GM12873 (cell line): ENCODE results near the gene EZR.

Experiments
- CTCF ChIP-seq: IDR thresholded peaks from 2 replicates; pipeline ENCODE4 v1.5.1; 2012; ENCODE audit warnings: low read depth, mild to moderate bottlenecking, moderate library complexity, low read length, control low read depth; ENCODE audit not compliant: insufficient read depth; ENCODE audit errors: missing control alignments

EZR gene

DNA sequence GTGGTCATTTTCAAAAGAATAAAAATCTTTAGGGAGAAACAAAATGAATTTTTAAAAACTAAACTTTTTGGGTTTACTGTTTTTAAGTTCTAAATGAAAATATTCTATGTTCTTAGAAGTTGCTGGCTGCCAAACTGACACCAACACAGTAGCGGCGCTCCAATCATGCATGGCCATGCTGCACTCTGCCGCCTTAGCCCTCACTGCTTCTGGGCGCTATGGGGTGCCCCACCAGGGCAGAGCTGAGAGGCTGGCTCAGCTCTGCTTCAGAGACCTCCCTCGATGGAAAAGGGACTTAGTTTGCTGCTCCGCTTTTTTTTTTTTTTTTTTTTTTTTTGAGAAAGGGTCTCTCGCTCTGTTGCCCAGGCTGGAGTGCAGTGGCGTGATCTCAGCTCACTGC is 20.9 kb downstream of the EZR start:
- TF ChIP-seq CTCF = no peak

DNA sequence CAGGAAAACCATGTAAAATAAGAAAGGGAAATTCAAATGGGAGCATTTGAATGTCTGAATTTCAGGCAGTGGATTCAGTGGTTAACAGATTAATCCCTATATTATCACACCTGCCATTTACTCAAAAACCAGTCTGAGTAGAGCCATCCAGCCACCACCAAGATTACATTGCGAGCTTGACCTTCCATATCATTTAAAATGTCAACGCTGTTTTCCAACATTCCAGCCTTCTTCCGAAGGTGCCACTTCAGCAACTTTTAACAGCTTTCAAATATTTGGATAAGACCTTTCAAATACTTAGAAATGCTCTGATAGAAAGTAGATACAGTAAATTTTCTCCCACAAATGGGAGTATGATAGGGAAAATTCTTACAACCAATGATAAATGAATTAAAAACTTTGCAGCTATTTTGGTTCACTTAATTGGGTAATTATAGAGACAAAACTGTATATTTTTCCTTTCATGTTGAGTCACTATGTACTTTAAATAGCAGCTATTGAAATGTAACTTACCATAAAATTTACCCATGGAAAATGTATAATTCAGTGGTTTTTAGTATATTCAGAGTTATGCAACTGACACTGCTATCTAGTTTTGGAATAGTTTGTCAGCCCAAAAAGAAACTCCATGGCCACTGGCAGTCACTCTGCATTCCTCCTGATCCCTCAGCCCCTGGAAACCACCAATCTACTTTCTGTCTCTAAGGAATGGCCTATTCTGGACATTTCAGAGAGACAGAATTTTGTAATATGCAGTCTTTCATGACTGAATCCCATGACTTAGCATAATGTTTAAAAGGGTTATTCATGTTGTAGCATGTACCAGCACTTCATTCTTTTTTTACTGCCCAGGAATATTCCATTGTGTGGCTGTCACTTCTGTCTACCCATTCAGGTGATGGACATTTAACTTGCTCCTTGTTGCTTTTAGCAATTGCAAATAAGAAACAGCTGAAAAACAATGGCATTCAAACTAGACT is 21.5 kb downstream of the EZR start:
- TF ChIP-seq CTCF = no peak

GRCh38 chr6:158796353-158796752 is 22.8 kb downstream of the EZR start:
- no peak for TF ChIP-seq CTCF

DNA sequence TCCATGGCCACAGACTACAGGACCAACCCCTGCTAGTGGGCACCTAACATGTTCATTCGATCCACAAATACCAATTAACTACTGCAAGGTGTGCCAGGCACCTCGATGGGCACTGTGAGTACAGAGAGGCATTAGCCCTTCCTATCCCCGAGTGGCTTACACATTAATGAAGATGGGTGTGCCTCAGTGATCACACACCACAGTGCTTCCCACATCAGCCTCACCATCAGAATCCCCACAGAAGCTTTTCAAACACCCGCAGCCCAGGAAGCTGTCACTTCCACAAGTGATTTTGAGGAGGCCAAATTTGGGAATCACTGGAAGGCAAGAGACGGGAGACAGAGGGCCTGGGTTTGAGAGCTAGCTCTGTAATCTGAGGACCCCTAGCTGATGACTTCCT is 23.7 kb downstream of the EZR start:
- TF ChIP-seq CTCF = no peak

DNA sequence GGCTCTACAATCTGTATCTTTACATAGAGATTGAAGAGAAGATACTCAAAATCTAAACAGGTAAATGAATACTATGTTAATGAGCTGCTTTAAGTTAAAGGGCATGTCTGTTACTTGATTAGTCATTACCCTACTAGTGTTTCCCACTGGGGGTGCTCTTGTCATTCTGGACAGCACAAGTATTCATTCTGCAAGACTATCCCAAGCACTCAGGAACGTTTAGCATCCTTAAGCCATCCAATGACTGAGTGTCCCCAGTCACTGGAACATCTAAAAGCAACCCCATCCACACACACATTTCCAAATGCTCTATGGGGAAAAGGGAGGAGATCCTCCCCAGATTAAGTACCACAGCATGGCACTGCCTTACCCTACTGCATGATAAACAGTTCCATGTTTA is 25.7 kb downstream of the EZR start:
- peak; percentile 70 for TF ChIP-seq CTCF

DNA sequence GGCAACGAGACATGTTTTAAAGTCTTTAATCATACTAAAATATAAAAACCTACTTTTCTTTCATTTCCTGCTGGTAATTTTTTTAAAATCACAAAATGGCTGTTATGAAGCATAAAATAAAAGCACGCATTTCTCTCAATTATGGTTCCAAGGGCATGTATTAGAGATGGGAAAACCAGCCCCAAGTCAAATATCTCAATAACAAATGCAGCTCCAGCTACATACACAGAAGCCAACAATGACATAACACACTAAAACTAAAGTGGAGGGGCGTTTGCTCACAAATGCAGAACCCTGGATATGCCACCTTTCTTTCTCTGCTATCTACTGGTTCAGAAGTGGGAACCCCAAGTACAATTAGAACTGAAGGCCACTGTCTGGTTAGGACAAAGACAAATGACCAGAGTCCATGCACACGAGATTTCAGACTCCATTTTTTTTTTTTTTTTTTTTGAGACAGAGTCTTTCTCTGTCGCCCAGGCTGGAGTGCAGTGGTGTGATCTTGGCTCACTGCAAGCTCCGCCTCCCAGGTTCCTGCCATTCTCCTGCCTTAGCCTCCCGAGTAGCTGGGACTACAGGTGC is 27.8 kb downstream of the EZR start:
- TF ChIP-seq CTCF = no peak

GRCh38 chr6:158789115-158789917 is 29.9 kb downstream of the EZR start:
- TF ChIP-seq CTCF = no peak
